ENCODE data around the gene RBM6. TPM values are rescaled to one million over a fixed set of nuclear protein-coding genes. Genes with fewer than 3 reads are reported as not detected.
A peak's percentile ranks its signal among the peaks of the same experiment; 100 is the strongest.
"Not testable (repeated sequence)": the region's sequence is repeated elsewhere in the genome, so short reads cannot be mapped to it uniquely, and the experiment has no call there.

The RBM6 gene
- total RNA-seq, 2 donors from 2014 or later, result 63.7 to 76.6 TPM

GRCh38 chr3:49911611-49912010, 28.3 kb upstream of the RBM6 start:
- intact Hi-C loops (cut with DNase I, micrococcal nuclease), result no loop called here
- ATAC-seq (no peak), DNase-seq (no peak)

DNA sequence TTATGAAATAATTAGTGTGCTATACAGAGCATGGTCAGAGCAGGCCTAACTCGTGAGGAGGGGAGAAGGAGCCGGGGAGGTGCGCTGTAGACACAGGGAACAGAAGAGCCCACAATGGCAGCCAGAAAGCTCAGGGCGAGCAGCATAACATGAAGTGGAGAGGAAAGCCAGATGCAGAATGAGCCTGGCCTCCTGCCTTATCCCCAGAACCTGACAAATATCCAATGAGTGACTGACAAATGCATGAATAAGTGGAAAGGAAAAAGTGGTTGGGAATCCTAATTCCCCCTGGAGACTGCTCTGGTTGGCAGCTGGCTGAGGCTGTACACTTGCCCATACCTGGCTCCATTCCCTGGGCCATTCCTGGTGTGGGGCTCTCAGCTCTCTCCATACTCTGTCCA, 27.1 kb upstream of the RBM6 start:
- ATAC-seq (no peak), DNase-seq (no peak)
- intact Hi-C loops (cut with DNase I, micrococcal nuclease), result no loop called here

GRCh38 chr3:49914906-49915305, 25.0 kb upstream of the RBM6 start:
- peak; percentile 31 for ATAC-seq
- intact Hi-C loops (cut with DNase I, micrococcal nuclease), result no loop called here
- no peak for DNase-seq

DNA sequence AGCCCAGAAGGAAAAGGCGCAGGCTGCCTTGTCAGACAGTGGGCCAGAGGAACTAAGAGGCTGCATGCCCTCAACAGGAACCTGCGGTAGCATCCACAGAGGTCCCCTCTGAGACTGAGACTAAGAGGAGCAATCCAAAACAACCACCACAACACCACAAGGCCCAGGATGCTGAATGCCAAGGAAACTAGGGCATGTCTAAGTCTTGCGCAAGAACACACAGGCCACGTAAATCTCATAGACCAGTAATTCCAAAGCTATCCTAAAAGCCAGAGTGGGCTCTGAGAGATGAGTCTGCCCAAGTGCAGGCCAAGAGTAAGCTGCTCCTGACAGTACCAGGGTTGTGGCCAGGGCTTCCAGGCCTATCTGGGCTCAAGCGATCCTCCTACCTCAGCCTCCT, 23.3 kb upstream of the RBM6 start:
- DNase-seq (no peak), ATAC-seq (no peak)
- intact Hi-C loops (cut with DNase I, micrococcal nuclease), result no loop called here

- intact Hi-C loops (cut with DNase I, micrococcal nuclease); ATAC-seq; DNase-seq: not testable (repeated sequence)
These were observed 22.0 kb upstream of the RBM6 start for GRCh38 chr3:49917806-49918590.

DNA sequence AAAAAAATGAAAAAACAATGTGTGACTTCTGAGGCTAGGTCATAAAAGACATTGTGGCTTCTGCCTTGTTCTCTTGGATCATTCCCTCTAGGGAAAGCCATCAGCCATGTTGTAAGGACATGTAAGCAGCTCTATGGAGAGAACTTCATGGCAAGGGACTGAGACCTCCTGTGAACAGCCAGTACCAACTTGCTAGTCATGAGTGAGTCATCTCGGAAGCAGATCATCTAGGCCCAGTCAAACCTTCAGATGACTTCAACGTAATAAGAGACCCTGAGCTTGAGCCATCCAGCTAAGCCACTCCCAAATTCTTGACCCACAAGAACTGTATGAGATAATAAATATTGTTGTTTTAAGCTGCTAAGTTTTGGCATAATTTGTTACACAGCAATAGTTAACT, 15.3 kb upstream of the RBM6 start:
- intact Hi-C loops (cut with DNase I, micrococcal nuclease), result no loop called here
- ATAC-seq (no peak), DNase-seq (no peak)

DNA sequence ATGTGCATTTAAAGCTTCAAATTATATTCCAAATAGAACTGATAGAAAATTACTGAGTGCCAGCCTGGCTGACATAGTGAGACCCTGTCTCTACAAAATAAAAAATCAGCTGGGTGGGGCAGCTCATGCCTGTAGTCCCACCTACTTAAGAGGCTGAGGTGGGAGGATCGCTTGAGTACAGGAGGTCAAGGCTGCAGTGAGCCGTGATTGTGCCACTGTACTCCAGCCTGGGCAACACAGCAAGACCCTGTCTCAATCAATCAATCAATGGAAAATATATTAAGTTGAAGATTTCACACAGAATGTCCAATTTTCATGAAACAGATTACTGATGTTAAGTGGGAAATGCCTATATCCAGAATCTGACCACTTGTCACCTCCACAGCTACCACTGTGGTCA, 14.5 kb upstream of the RBM6 start:
- intact Hi-C loops (cut with DNase I, micrococcal nuclease), result no loop called here
- ATAC-seq (no peak), DNase-seq (no peak)

- ATAC-seq (no peak), DNase-seq (no peak)
- intact Hi-C loops (cut with DNase I, micrococcal nuclease), result no loop called here
These were observed 13.7 kb upstream of the RBM6 start for GRCh38 chr3:49926117-49926728.

GRCh38 chr3:49927798-49928197, 12.2 kb upstream of the RBM6 start:
- ATAC-seq (no peak), DNase-seq (no peak)
- intact Hi-C loops (cut with DNase I, micrococcal nuclease), result no loop called here

DNA sequence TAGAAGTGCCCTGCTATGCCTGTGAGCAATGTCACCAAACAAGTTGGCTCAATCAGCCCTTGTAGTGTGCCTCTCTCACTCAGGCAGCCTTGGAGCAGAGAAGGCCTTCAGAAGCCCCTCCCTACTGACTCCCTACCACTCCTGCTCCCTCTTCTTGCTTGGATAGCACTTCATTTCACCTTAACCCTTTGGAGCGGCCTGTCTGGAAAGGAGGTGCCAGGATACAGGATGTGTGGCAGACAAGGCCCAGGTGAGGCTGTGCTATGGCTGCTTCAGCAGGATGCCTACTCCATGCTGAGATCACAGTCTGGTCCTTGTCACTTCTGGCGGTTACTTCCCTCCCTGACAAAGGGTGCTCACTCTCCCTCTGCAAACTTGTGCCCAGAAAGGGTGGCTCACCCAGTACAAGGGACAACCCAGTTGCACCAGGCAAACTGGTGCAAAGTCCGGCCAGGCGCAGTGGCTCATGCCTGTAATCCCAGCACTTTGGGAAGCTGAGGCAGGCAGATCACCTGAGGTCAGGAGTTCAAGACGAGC, 11.4 kb upstream of the RBM6 start:
- ATAC-seq (peak; percentile 32), DNase-seq (peak; percentile 23 to 35)
- intact Hi-C loops (cut with DNase I, micrococcal nuclease), result no loop called here

GRCh38 chr3:49929291-49930167, 10.4 kb upstream of the RBM6 start, which contains the start of gene MON1A:
Gene MON1A (minus strand): TSS chr3:49929811. CDS start chr3:49913346, 16,465 bp downstream.
- DNase-seq (peak; percentile 96 to 97), ATAC-seq (peak; percentile 93)
- intact Hi-C loops (cut with DNase I, micrococcal nuclease), result no loop called here

DNA sequence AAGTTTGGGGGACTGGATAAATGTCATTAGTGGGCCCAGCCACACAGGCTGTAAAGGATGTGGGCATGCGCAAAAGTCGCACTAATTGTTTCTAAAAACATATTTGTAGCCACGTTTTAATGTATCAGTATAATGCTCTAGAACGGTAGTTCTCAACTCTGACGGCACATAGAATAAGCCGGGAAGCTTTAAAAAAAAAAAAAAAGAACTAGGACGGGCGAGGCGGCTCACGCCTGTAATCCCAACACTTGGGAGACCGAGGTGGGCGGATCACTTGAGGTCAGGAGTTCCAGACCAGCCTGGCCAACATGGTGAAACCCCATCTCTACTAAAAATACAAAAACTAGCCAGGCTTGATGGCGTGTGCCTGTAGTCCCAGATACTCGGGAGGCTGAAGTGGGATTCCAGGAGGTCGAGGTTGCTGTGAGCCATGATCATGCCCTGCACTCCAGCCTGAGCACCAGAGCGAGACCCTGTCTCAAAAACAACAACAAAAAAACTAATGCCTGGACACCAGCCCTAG, 9.7 kb upstream of the RBM6 start:
- DNase-seq (no peak), ATAC-seq (peak; percentile 36)
- intact Hi-C loops (cut with DNase I, micrococcal nuclease), result no loop called here

- DNase-seq, result peak; percentile 37 to 43
- intact Hi-C loops (cut with DNase I, micrococcal nuclease), result no loop called here
- ATAC-seq, result peak; percentile 17
These were observed 9.0 kb upstream of the RBM6 start for GRCh38 chr3:49930922-49931321.

DNA sequence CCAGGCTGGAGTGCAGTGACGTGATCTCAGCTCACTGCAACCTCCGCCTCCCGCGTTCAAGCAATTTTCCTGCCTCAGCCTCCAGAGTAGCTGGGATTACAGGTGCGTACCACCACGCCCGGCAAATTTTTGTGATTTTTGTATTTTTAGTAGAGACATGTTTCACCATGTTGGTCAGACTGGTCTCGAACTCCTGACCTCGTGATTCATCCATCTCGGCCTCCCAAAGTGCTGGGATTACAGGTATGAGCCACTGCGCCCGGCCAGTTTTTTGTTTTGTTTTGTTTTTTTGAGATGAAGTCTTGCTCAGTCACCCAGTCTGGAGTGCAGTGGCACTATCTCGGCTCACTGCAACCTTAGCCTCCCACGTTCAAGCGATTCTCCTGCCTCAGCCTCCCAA, 7.7 kb upstream of the RBM6 start:
- ATAC-seq; intact Hi-C loops (cut with DNase I, micrococcal nuclease); DNase-seq: not testable (repeated sequence)

- ATAC-seq, result no peak
- intact Hi-C loops (cut with DNase I, micrococcal nuclease), result no loop called here
- DNase-seq, result no peak
These were observed 2.9 kb upstream of the RBM6 start for GRCh38 chr3:49937090-49937489.

- ATAC-seq (no peak), DNase-seq (no peak)
- intact Hi-C loops (cut with DNase I, micrococcal nuclease), result no loop called here
These were observed 808 bp downstream of the RBM6 start for GRCh38 chr3:49940667-49941249.

DNA sequence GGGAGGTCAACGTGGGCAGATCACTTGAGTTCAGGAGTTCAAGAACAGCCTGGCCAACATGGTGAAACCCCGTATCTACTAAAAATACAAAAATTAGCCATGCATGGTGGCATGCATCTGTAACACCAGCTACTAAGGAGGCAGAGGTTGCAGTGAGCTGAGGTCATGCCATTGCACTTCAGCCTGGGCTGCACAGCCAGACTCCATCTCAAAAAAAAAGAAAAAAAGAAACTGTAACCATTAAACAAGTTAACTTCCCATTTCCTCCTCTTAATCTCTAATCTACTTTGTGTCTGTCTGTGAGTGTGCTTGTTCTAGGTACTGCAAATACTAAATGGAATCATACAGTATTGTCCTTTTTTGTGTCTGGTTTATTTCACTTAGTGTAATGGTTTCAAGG, 2.7 kb downstream of the RBM6 start:
- ATAC-seq, result no peak
- intact Hi-C loops (cut with DNase I, micrococcal nuclease), result no loop called here
- no peak for DNase-seq

DNA sequence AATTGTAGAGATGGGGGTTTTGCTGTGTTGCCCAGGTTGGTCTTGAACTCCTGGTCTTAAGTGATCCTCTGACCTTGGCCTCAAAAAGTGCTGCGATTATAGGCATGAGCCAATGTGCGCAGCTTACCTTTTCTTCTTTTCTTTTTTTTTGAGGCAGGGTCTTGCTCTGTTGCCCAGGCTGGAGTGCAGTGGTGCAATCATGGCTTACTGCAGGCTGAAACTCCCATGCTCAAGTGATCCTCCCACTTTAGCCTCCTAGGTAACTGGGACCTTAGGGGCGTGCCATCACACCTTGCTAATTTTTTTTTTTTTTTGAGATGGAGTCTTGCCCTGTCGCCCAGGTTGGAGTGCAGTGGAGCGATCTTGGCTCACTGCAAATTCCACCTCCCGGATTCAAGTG, 13.0 kb downstream of the RBM6 start:
- intact Hi-C loops (cut with DNase I, micrococcal nuclease), result no loop called here
- DNase-seq (no peak), ATAC-seq (no peak)

GRCh38 chr3:49955636-49956035, 15.7 kb downstream of the RBM6 start:
- no peak for DNase-seq
- ATAC-seq, result no peak
- intact Hi-C loops (cut with DNase I, micrococcal nuclease), result no loop called here

All from left colon (tissue), 2 donors.